ENCODE results near the gene ATP5F1E.
"Not testable (repeated sequence)": the region's sequence is repeated elsewhere in the genome, so short reads cannot be mapped to it uniquely, and the experiment has no call there.

The ATP5F1E gene

GRCh38 chr20:58988565-58988882 is 43.6 kb downstream of the ATP5F1E start:
- no peak for DNase-seq (ENCODE audit: low read depth in 2 of 2)

- no peak for DNase-seq (ENCODE audit: low read depth in 2 of 2)
Measured at GRCh38 chr20:58987790-58988564, 44.2 kb downstream of the ATP5F1E start.

DNA sequence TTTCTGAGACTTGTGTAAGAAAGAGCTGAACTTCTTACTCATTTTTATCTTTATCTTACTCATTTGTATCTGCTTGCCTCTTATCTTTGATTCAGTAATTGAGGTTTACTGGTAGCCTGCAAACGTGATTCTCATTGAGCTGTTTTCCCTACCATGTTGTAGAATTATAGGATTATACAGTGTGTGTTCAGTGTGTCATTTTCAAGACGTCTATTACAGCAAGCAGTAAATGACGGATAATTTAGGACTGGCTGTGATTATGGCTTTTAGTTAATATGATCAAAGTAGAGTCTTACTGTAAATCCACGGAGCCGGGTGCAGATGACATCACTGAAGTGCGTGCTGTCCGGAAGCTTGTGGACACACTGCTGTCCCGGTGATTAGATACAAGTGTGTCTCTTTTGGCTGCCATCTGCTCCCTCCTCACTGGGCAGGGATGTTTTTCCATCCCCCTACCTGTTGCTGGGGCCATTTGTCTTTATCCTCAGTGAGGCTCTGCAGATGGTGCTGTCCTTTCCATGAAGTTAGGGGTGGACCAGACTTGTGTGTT is 45.1 kb downstream of the ATP5F1E start:
- DNase-seq (ENCODE audit: low read depth in 2 of 2) = no peak

- DNase-seq (ENCODE audit: low read depth in 2 of 2) = no peak
Measured at GRCh38 chr20:58986286-58986967, 45.7 kb downstream of the ATP5F1E start.

DNA sequence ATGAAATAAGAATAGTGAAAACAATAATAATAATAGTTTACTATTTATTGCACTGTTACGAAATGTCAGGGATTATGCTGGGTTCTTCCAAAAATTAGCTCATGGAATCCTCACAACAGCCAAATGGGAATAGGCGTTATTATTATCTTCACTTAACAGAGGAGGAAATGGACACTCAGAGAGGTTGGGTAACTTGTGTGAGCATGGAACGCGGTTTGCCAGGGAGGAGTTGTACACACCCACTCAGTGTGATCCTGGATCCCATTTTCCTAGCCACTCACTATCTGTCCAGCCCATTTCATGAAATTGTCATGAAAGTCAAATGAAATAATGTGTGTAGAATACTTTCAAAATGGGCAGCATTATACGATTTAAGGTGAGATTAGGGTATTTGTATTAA is 46.5 kb downstream of the ATP5F1E start:
- no peak for DNase-seq (ENCODE audit: low read depth in 2 of 2)

GRCh38 chr20:58984691-58985090 is 47.4 kb downstream of the ATP5F1E start:
- DNase-seq (ENCODE audit: low read depth in 2 of 2) = no peak

DNA sequence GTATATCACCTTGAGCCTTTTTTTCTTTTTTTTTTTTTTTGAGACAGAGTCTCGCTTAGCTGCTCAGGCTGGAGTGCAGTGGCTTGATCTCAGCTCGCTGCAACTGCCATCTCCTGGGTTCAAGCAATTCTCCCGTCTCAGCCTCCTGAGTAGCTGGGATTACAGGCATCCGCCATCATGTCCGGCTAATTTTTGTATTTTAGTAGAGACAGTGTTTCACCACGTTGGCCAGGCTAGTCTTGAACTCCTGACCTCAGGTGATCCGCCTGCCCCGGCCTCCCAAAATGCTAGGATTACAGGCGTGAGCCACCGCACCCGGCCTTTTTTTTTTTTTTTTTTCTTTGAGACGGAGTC is 49.0 kb downstream of the ATP5F1E start:
- not testable (repeated sequence) for DNase-seq (ENCODE audit: low read depth in 2 of 2)

DNA sequence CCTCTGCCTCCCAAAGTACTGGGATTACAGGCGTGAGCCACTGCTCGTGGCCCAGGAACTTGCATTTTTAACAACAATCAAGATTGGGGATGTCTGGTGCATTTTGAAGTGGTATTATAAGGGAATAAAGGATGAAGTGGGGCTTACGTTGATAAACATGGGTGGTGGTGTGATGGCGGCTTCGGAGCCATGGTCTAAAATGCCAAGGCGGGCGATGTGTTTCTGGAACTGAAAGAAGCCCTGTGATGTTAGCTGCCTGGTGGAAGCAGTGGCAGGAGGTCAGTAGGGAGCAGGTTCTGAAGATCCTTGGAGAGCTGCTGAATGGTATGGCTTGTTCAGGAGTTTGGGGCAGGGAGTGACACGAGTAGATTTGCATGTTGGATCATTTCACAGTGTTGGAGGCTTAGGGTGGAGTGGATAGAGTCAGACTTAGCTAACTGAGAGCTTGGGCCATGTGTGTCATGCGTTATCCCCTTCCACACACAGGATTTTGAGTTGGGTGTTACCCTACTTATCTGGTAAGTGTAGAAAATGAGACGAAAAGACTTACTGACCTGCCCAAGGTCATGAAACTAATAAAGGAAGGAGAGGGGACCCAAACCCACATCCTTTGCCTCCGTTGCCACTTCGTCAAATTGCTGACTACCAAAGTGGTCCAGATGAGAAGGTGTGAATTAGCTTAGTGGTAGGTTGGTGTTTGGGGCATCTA is 49.6 kb downstream of the ATP5F1E start:
- no peak for DNase-seq (ENCODE audit: low read depth in 2 of 2)

- DNase-seq (ENCODE audit: low read depth in 2 of 2) = peak in 1 of 2 experiments; percentile 2
Measured at GRCh38 chr20:58981628-58982364, 50.3 kb downstream of the ATP5F1E start.

GRCh38 chr20:58980711-58981627 is 51.2 kb downstream of the ATP5F1E start, which contains the start of gene NELFCD:
Gene NELFCD (plus strand): TSS chr20:58981256. CDS start chr20:58981310, 54 bp downstream.
- DNase-seq (ENCODE audit: low read depth in 2 of 2) = peak; percentile 62 to 67

- no peak for DNase-seq (ENCODE audit: low read depth in 2 of 2)
Measured at GRCh38 chr20:58978351-58979190, 53.6 kb downstream of the ATP5F1E start.

DNA sequence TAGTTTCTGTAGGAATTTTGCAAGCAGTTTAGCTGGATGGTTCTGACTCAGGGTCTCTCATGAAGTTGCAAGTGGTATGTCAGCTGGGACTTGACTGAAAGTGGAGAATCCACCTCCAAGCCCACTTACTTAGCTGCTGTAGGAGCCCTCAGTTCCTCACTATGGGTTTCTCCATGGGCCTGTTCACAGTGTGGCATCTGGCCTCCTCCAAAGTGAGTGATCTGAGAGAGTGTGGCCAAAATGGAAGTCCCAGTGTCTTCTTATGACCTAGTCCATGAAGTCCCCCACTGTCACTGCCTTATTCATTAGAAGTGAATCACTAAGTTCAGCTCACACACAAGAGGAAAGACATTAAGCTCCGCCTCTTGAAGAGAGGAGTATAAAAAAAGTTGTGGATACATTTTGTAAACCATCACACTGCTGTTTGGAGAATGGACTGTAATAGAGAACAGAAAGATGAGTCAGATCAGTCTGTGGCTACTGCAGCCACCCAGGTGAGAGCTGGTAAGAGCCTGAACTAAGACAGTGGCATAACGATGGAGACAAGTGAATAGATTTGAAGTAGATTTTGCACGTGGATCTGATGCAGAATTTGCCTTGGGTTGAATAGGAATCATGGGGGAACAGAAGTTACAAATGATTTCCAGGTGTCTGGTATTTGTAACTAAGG is 55.9 kb downstream of the ATP5F1E start:
- DNase-seq (ENCODE audit: low read depth in 2 of 2) = no peak

Data from fibroblast of skin of left quadriceps (primary cell).